HepG2 (cell line): ENCODE results near the gene P3H3. TPM values are rescaled to one million over a fixed set of nuclear protein-coding genes. Genes with fewer than 3 reads are reported as not detected.
A peak's percentile ranks its signal among the peaks of the same experiment; 100 is the strongest.

Experiments used
- ATAD3A ChIP-seq: sonication (generic); formaldehyde crosslinking; IDR thresholded peaks from 2 replicates; pipeline ENCODE4 v1.4.0; 2020; ENCODE audit warnings: missing genetic modification reagents
- CREM ChIP-seq, 2 experiments: sonication (generic) in 1 of 2; formaldehyde crosslinking in 1 of 2; IDR thresholded peaks; 2 replicates each; pipeline versions ENCODE4 v1.4.0 to v1.6.1; 2016 to 2020; ENCODE audit warnings: antibody characterized with exemption in 1 of 2, mild to moderate bottlenecking in 1 of 2, missing genetic modification reagents in 1 of 2
- GATAD1 ChIP-seq: IDR thresholded peaks from 2 replicates; pipeline ENCODE4 v1.6.1; 2016; ENCODE audit warnings: missing genetic modification reagents, missing compliant biosample characterization
- JARID2 ChIP-seq: sonication (generic); formaldehyde crosslinking; IDR thresholded peaks from 2 replicates; pipeline ENCODE4 v1.8.1; 2023; ENCODE audit warnings: missing genetic modification reagents, inconsistent platforms; ENCODE audit not compliant: insufficient replicate concordance
- MYC ChIP-seq: sonication (generic); formaldehyde crosslinking; IDR thresholded peaks from 2 replicates; pipeline ENCODE4 v1.9.0; 2021; ENCODE audit warnings: missing genetic modification reagents, borderline replicate concordance
- NFIB ChIP-seq: sonication (generic); formaldehyde crosslinking; IDR thresholded peaks from 2 replicates; pipeline ENCODE4 v1.9.0; 2021; ENCODE audit warnings: missing genetic modification reagents, mild to moderate bottlenecking, borderline replicate concordance
- NR3C1 ChIP-seq: sonication (generic); formaldehyde crosslinking; IDR thresholded peaks from 2 replicates; pipeline ENCODE4 v1.4.0; 2020; ENCODE audit warnings: missing genetic modification reagents
- PCBP2 ChIP-seq: fragments of 200-400 bp; formaldehyde crosslinking; optimal IDR thresholded peaks from 2 replicates; pipeline ENCODE3; 2018; ENCODE audit warnings: low read length, low read depth; ENCODE audit not compliant: poor library complexity, severe bottlenecking
- REL ChIP-seq: sonication (generic); formaldehyde crosslinking; conservative IDR thresholded peaks from 2 replicates; pipeline ENCODE4 v1.8.0; 2022; ENCODE audit warnings: mild to moderate bottlenecking, missing genetic modification reagents, moderate library complexity
- REXO4 ChIP-seq: sonication (generic); formaldehyde crosslinking; IDR thresholded peaks from 2 replicates; pipeline ENCODE4 v1.8.0; 2022; ENCODE audit warnings: missing genetic modification reagents, mild to moderate bottlenecking, borderline replicate concordance
- RFX1 ChIP-seq: fragments of 450-650 bp; IDR thresholded peaks from 2 replicates; pipeline ENCODE4 v1.6.1; 2017
- SAP130 ChIP-seq: IDR thresholded peaks from 2 replicates; pipeline ENCODE4 v1.6.1; 2016; ENCODE audit warnings: low read depth
- SATB2 ChIP-seq: sonication (generic); formaldehyde crosslinking; IDR thresholded peaks from 2 replicates; pipeline ENCODE4 v1.5.0; 2020; ENCODE audit warnings: missing genetic modification reagents
- THAP11 ChIP-seq: IDR thresholded peaks from 2 replicates; pipeline ENCODE4 v1.6.1; 2016; ENCODE audit warnings: missing biosample characterization, missing genetic modification reagents
- ZFP82 ChIP-seq: sonication (generic); formaldehyde crosslinking; IDR thresholded peaks from 2 replicates; pipeline ENCODE4 v1.5.1; 2020; ENCODE audit warnings: mild to moderate bottlenecking, missing genetic modification reagents, borderline replicate concordance
- ZNF24 ChIP-seq: fragments of 450-650 bp; IDR thresholded peaks from 2 replicates; pipeline ENCODE4 v1.6.1; 2017; ENCODE audit warnings: antibody characterized with exemption, mild to moderate bottlenecking
- ZNF367 ChIP-seq: sonication (generic); formaldehyde crosslinking; IDR thresholded peaks from 2 replicates; pipeline ENCODE4 v1.4.0; 2020; ENCODE audit warnings: missing genetic modification reagents, borderline replicate concordance
- ZNF547 ChIP-seq: sonication (generic); formaldehyde crosslinking; IDR thresholded peaks from 2 replicates; pipeline ENCODE4 v1.5.1; 2020; ENCODE audit warnings: mild to moderate bottlenecking, missing genetic modification reagents
- ZNF616 ChIP-seq: sonication (generic); formaldehyde crosslinking; IDR thresholded peaks from 2 replicates; pipeline ENCODE4 v1.5.0; 2020; ENCODE audit warnings: low read depth, mild to moderate bottlenecking, missing genetic modification reagents
- ZNF816 ChIP-seq: sonication (generic); formaldehyde crosslinking; IDR thresholded peaks from 2 replicates; pipeline ENCODE4 v1.8.0; 2022; ENCODE audit warnings: missing genetic modification reagents, mild to moderate bottlenecking, borderline replicate concordance
- ZNF879 ChIP-seq: sonication (generic); formaldehyde crosslinking; IDR thresholded peaks from 2 replicates; pipeline ENCODE4 v1.8.1; 2023; ENCODE audit warnings: missing genetic modification reagents
- polyA plus RNA-seq, 8 experiments: library from polyadenylated mRNA; depleted of rRNA in 3 of 8; stranded (reverse) in 7 of 8; unstranded in 1 of 8; fragments of >200 nt; fragmentation: Illumina TruSeq in 4 of 8; extraction: Trizol in 4 of 8; gene quantifications; 2 replicates each; pipeline versions ENCODE4 v1.2.1 to v1.2.3, GENCODE V29; 2011 to 2016; ENCODE audit warnings: low read depth in 4 of 8, missing spikeins in 1 of 8, mixed read lengths in 1 of 8; ENCODE audit not compliant: insufficient read depth in 1 of 8
- total RNA-seq, 5 experiments: library from RNA; depleted of rRNA; stranded (reverse); fragments of >200 nt; fragmentation: Illumina TruSeq; extraction: Trizol; gene quantifications; 2 replicates each; pipeline ENCODE4 v1.2.3, GENCODE V29; 2016; ENCODE audit warnings: low read depth in 1 of 5
- TF ChIP-seq, protein P1 (sequence below): sonication (generic); formaldehyde crosslinking; IDR thresholded peaks from 2 replicates; pipeline ENCODE4 v1.4.0; 2020; ENCODE audit warnings: mild to moderate bottlenecking, missing genetic modification reagents
- TF ChIP-seq, protein P2 (sequence below): IDR thresholded peaks from 2 replicates; pipeline ENCODE4 v1.6.1; 2012; ENCODE audit warnings: inconsistent platforms
- TF ChIP-seq, protein P3 (sequence below): sonication (generic); formaldehyde crosslinking; IDR thresholded peaks from 2 replicates; pipeline ENCODE4 v1.8.1; 2023; ENCODE audit warnings: mild to moderate bottlenecking, missing genetic modification reagents
- TF ChIP-seq, protein P4 (sequence below): sonication (generic); formaldehyde crosslinking; IDR thresholded peaks from 2 replicates; pipeline ENCODE4 v1.4.0; 2020; ENCODE audit warnings: missing genetic modification reagents, borderline replicate concordance

The P3H3 gene
- total and polyA plus RNA-seq, 2 of the 13 experiments (the other 11 are each of a cell fraction or from before 2014, with no cell fraction given) = 20.1 to 20.5 TPM

DNA sequence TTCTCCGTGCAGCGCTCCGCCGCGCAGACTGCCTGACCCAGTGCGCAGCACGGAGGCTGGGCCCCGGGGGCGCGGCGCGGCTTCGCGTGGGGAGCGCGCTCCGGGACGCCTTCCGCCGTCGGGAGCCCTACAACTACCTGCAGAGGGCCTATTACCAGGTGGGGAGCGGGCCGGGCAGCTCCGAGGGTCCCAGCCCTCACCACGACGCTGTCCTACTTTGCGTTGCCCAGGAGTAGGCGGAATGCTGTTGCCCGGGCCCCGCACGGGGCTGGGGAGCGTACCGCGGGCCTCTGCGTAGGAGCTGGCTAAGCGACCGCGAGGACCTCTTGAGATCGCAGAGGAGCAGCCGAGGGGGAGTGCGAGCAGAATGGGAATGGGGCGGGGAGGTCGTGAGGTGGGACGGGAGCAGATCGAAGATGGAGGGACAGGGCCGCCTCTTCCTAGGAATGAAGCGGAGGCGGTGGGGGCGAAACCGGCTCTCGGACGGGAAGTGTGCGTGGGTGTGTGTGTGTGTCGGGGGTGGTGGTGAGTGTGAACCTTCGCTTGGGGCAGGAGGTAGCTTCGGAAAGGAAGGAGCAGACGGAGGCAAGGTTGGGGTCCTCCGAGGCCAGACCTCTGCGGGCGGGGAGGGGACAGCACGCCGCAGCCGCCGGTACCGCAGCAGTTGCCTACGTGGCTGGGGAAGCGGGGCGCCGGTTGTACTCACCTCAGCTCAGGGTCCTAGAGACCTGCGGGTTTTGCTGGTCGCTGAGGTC is 751 bp downstream of the P3H3 start (continued):
- 0 out of 2 replicates have a peak, but pooled peaks have one; percentile 76 for TF ChIP-seq ZFP82
- no peak for TF ChIP-seq JARID2 (CRISPR knock-in tag)
- 0 out of 2 replicates have a peak, but pooled peaks have one; percentile 42 for TF ChIP-seq CREM (IDR thresholded peaks at IDR 0.05)
- TF ChIP-seq CREM (CRISPR knock-in tag; IDR thresholded peaks at IDR 0.05) = 0 out of 2 replicates have a peak, but pooled peaks have one; percentile 19
- peak; percentile 76 for TF ChIP-seq SAP130 (CRISPR knock-in tag)
- TF ChIP-seq REL (CRISPR knock-in tag) = no peak
- TF ChIP-seq, protein P1, sequence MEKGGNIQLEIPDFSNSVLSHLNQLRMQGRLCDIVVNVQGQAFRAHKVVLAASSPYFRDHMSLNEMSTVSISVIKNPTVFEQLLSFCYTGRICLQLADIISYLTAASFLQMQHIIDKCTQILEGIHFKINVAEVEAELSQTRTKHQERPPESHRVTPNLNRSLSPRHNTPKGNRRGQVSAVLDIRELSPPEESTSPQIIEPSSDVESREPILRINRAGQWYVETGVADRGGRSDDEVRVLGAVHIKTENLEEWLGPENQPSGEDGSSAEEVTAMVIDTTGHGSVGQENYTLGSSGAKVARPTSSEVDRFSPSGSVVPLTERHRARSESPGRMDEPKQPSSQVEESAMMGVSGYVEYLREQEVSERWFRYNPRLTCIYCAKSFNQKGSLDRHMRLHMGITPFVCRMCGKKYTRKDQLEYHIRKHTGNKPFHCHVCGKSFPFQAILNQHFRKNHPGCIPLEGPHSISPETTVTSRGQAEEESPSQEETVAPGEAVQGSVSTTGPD (CRISPR knock-in tag) = peak; percentile 48; the same call in 1 of the 2 replicates
- TF ChIP-seq, protein P2, sequence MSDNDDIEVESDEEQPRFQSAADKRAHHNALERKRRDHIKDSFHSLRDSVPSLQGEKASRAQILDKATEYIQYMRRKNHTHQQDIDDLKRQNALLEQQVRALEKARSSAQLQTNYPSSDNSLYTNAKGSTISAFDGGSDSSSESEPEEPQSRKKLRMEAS = peak; percentile 66
- TF ChIP-seq THAP11 (CRISPR knock-in tag) = 0 out of 2 replicates have a peak, but pooled peaks have one; percentile 15
- TF ChIP-seq REXO4 = peak; percentile 59; the same call in 1 of the 2 replicates
- TF ChIP-seq PCBP2 = no peak
- TF ChIP-seq ZNF547 (CRISPR knock-in tag) = peak; percentile 85
- TF ChIP-seq MYC (CRISPR knock-in tag) = peak; percentile 83; the same call in 1 of the 2 replicates
- no peak for TF ChIP-seq RFX1
- TF ChIP-seq ZNF367 (CRISPR knock-in tag) = no peak
- TF ChIP-seq ZNF816 (CRISPR knock-in tag) = peak; percentile 95
- TF ChIP-seq, protein P3, sequence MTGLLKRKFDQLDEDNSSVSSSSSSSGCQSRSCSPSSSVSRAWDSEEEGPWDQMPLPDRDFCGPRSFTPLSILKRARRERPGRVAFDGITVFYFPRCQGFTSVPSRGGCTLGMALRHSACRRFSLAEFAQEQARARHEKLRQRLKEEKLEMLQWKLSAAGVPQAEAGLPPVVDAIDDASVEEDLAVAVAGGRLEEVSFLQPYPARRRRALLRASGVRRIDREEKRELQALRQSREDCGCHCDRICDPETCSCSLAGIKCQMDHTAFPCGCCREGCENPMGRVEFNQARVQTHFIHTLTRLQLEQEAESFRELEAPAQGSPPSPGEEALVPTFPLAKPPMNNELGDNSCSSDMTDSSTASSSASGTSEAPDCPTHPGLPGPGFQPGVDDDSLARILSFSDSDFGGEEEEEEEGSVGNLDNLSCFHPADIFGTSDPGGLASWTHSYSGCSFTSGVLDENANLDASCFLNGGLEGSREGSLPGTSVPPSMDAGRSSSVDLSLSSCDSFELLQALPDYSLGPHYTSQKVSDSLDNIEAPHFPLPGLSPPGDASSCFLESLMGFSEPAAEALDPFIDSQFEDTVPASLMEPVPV (CRISPR knock-in tag) = peak; percentile 62; the same call in 1 of the 2 replicates
- 0 out of 2 replicates have a peak, but pooled peaks have one; percentile 40 for TF ChIP-seq ZNF616
- no peak for TF ChIP-seq NFIB (CRISPR knock-in tag)
- TF ChIP-seq NR3C1 (CRISPR knock-in tag) = no peak
- TF ChIP-seq, protein P4, sequence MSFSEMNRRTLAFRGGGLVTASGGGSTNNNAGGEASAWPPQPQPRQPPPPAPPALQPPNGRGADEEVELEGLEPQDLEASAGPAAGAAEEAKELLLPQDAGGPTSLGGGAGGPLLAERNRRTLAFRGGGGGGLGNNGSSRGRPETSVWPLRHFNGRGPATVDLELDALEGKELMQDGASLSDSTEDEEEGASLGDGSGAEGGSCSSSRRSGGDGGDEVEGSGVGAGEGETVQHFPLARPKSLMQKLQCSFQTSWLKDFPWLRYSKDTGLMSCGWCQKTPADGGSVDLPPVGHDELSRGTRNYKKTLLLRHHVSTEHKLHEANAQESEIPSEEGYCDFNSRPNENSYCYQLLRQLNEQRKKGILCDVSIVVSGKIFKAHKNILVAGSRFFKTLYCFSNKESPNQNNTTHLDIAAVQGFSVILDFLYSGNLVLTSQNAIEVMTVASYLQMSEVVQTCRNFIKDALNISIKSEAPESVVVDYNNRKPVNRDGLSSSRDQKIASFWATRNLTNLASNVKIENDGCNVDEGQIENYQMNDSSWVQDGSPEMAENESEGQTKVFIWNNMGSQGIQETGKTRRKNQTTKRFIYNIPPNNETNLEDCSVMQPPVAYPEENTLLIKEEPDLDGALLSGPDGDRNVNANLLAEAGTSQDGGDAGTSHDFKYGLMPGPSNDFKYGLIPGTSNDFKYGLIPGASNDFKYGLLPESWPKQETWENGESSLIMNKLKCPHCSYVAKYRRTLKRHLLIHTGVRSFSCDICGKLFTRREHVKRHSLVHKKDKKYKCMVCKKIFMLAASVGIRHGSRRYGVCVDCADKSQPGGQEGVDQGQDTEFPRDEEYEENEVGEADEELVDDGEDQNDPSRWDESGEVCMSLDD (CRISPR knock-in tag) = 0 out of 2 replicates have a peak, but pooled peaks have one; percentile 14
- TF ChIP-seq ZNF879 (CRISPR knock-in tag) = peak; percentile 95
- TF ChIP-seq GATAD1 (CRISPR knock-in tag) = peak; percentile 28; the same call in 1 of the 2 replicates
- no peak for TF ChIP-seq ZNF24
- TF ChIP-seq SATB2 (CRISPR knock-in tag) = no peak
- TF ChIP-seq ATAD3A = no peak
